GM23338 (cell line): ENCODE measurements around the gene RNH1. TPM values are rescaled to one million over a fixed set of nuclear protein-coding genes. Genes with fewer than 3 reads are reported as not detected.

Experiments used
- ATAC-seq: fragments of 200-7000 bp; cut with Tn5 transposase; 3 replicates; pipeline ENCODE4 v1.9.1; 2020
- DNase-seq: peaks from one replicate; pipeline ENCODE4 v3.0.0-alpha.2; 2015; ENCODE audit warnings: low spot score
- H2AFZ ChIP-seq: fragments of 200-600 bp; sonication (generic); 2 replicates; pipeline ENCODE4 v1.8.0; 2016; ENCODE audit warnings: antibody characterized with exemption, mild to moderate bottlenecking, moderate library complexity
- H3F3A ChIP-seq: fragments of 200-600 bp; sonication (generic); replicated peaks from 2 replicates; pipeline ENCODE4 v1.8.0; 2017; ENCODE audit warnings: antibody characterized with exemption, mixed run types, low read depth
- H3K27ac ChIP-seq: fragments of 200-600 bp; sonication (generic); 2 replicates; pipeline ENCODE4 v1.6.1; 2016; ENCODE audit warnings: low read depth
- H3K27me3 ChIP-seq: fragments of 200-600 bp; sonication (generic); 2 replicates; pipeline ENCODE4 v1.8.0; 2016; ENCODE audit warnings: mild to moderate bottlenecking, mixed run types, moderate library complexity; ENCODE audit not compliant: insufficient read depth
- H3K36me3 ChIP-seq: fragments of 200-600 bp; sonication (generic); 2 replicates; pipeline ENCODE4 v1.8.0; 2016; ENCODE audit warnings: mild to moderate bottlenecking; ENCODE audit not compliant: insufficient read depth
- H3K4me1 ChIP-seq: fragments of 200-600 bp; sonication (generic); 2 replicates; pipeline ENCODE4 v1.8.0; 2016; ENCODE audit warnings: mild to moderate bottlenecking, moderate library complexity; ENCODE audit not compliant: insufficient read depth
- H3K4me2 ChIP-seq: fragments of 200-600 bp; sonication (generic); 2 replicates; pipeline ENCODE4 v1.7.1; 2017; ENCODE audit warnings: mixed run types
- H3K4me3 ChIP-seq: fragments of 200-600 bp; sonication (generic); 2 replicates; pipeline ENCODE4 v1.6.1; 2016; ENCODE audit warnings: mixed run types
- H3K79me2 ChIP-seq: fragments of 200-600 bp; sonication (generic); replicated peaks from 2 replicates; pipeline ENCODE4 v1.8.0; 2017; ENCODE audit warnings: mild to moderate bottlenecking; ENCODE audit not compliant: insufficient read depth
- H3K9me2 ChIP-seq: fragments of 200-600 bp; sonication (generic); 2 replicates; pipeline ENCODE4 v1.8.0; 2017; ENCODE audit not compliant: insufficient read depth
- H4K20me1 ChIP-seq: fragments of 200-600 bp; sonication (generic); replicated peaks from 2 replicates; pipeline ENCODE4 v1.8.0; 2017; ENCODE audit warnings: mild to moderate bottlenecking; ENCODE audit not compliant: insufficient read depth
- H3K27ac Mint-ChIP-seq: 2 replicates; pipeline ENCODE4 v1.8.0; 2020; ENCODE audit warnings: inconsistent platforms, mild to moderate bottlenecking, moderate library complexity, mixed read lengths
- H3K27me3 Mint-ChIP-seq: 3 replicates; pipeline ENCODE4 v1.8.0; 2022; ENCODE audit warnings: low read depth, mild to moderate bottlenecking, moderate library complexity, mixed read lengths, inconsistent platforms; ENCODE audit not compliant: insufficient read depth, poor library complexity
- H3K36me3 Mint-ChIP-seq: 3 replicates; pipeline ENCODE4 v1.8.0; 2021; ENCODE audit warnings: low read depth, mild to moderate bottlenecking, inconsistent platforms, moderate library complexity, mixed read lengths
- H3K4me1 Mint-ChIP-seq: 3 replicates; pipeline ENCODE4 v1.8.0; 2020; ENCODE audit warnings: mild to moderate bottlenecking, inconsistent platforms, mixed read lengths
- H3K4me3 Mint-ChIP-seq: 3 replicates; pipeline ENCODE4 v1.8.0; 2021; ENCODE audit warnings: moderate library complexity, mild to moderate bottlenecking, inconsistent platforms, mixed read lengths
- H3K9me3 Mint-ChIP-seq: 3 replicates; pipeline ENCODE4 v1.8.0; 2020; ENCODE audit warnings: moderate library complexity, mild to moderate bottlenecking, inconsistent platforms, mixed read lengths
- CREB1 ChIP-seq: fragments of 250-450 bp; sonication (Bioruptor Pico); IDR thresholded peaks from 2 replicates; pipeline ENCODE4 v1.5.0; 2020; ENCODE audit warnings: low read depth, mild to moderate bottlenecking, moderate library complexity
- CTCF ChIP-seq, 2 experiments: fragments of 200-600 bp in 1 of 2; sonication (generic) in 1 of 2; conservative IDR thresholded peaks; 2 replicates each; pipeline versions ENCODE4 v1.5.1 to v1.6.1; 2016 to 2017; ENCODE audit warnings: antibody characterized with exemption in 2 of 2, low read depth in 2 of 2, mild to moderate bottlenecking in 2 of 2, moderate library complexity in 1 of 2
- ETS1 ChIP-seq: IDR thresholded peaks from 2 replicates; pipeline ENCODE4 v1.6.1; 2016; ENCODE audit warnings: antibody characterized with exemption
- EZH2 ChIP-seq: fragments of 200-600 bp; sonication (generic); IDR thresholded peaks from one replicate; pipeline ENCODE4 v1.8.0; 2017; ENCODE audit warnings: antibody characterized with exemption, mild to moderate bottlenecking, low read depth; ENCODE audit not compliant: unreplicated experiment
- EZH2phosphoT487 ChIP-seq: fragments of 200-600 bp; sonication (generic); IDR thresholded peaks from one replicate; pipeline ENCODE4 v1.8.1; 2018; ENCODE audit warnings: antibody characterized with exemption; ENCODE audit not compliant: unreplicated experiment
- JUNB ChIP-seq: IDR thresholded peaks from one replicate; pipeline ENCODE4 v1.6.1; 2016; ENCODE audit warnings: antibody characterized with exemption; ENCODE audit not compliant: unreplicated experiment
- NANOG ChIP-seq: IDR thresholded peaks from 2 replicates; pipeline ENCODE4 v1.6.1; 2016; ENCODE audit warnings: antibody characterized with exemption, borderline replicate concordance
- POLR2AphosphoS5 ChIP-seq: IDR thresholded peaks from 2 replicates; pipeline ENCODE4 v1.6.1; 2016; ENCODE audit warnings: antibody characterized with exemption, low read depth
- REST ChIP-seq: IDR thresholded peaks from one replicate; pipeline ENCODE4 v1.6.1; 2018; ENCODE audit warnings: antibody characterized with exemption; ENCODE audit not compliant: unreplicated experiment
- STAT1 ChIP-seq: IDR thresholded peaks from one replicate; pipeline ENCODE4 v1.6.1; 2016; ENCODE audit warnings: antibody characterized with exemption; ENCODE audit not compliant: unreplicated experiment
- ZNF114 ChIP-seq: fragments of 250-450 bp; sonication (Bioruptor Pico); IDR thresholded peaks from 2 replicates; pipeline ENCODE4 v1.5.0; 2020; ENCODE audit warnings: mild to moderate bottlenecking, moderate library complexity
- ZNF331 ChIP-seq: fragments of 250-450 bp; sonication (Bioruptor Pico); IDR thresholded peaks from 2 replicates; pipeline ENCODE4 v1.5.0; 2020; ENCODE audit warnings: low read depth, mild to moderate bottlenecking, moderate library complexity
- ZNF462 ChIP-seq: fragments of 250-450 bp; sonication (Bioruptor Pico); IDR thresholded peaks from 2 replicates; pipeline ENCODE4 v1.5.0; 2020; ENCODE audit warnings: mild to moderate bottlenecking, moderate library complexity
- polyA plus RNA-seq: library from polyadenylated mRNA; unstranded; fragments of >200 nt; fragmentation: Nextera tagmentation; extraction: Ambion mirVana; gene quantifications from 2 replicates; pipeline ENCODE4 v1.2.1, GENCODE V29; 2016
- total RNA-seq: library from RNA; depleted of rRNA; stranded (reverse); fragments of >200 nt; shearing (Covaris generic); gene quantifications from 2 replicates; pipeline ENCODE4 v1.2.3, GENCODE V29; 2014

Gene RNH1
- total and polyA plus RNA-seq, 2 experiments from 2014 or later, result 33.3 to 56.3 TPM

GRCh38 chr11:452916-453527 lies 54.0 kb downstream of the RNH1 start:
- H3K4me1 ChIP-seq, result peaks cover 35% of the 10 kb centered on the region
- Mint-ChIP-seq H3K9me3 (no peaks in the 10 kb centered on the region; the same call in 2 of the 3 replicates), H3K36me3 (peaks cover 37% of the 10 kb centered on the region), H3K4me1 (peaks cover 42% of the 10 kb centered on the region), H3K27me3 (peaks cover 14% of the 10 kb centered on the region), H3K27ac (no peak overlapping the region), H3K4me3 (peak overlapping the region; percentile 27; the same call in 1 of the 3 replicates)
- TF ChIP-seq ZNF331 (CRISPR knock-in tag), result no peak
- TF ChIP-seq EZH2phosphoT487, result no peak
- TF ChIP-seq CREB1 (CRISPR knock-in tag), result no peak
- TF ChIP-seq JUNB, result no peak
- TF ChIP-seq ZNF114 (CRISPR knock-in tag), result no peak
- TF ChIP-seq REST, result no peak
- no peak for TF ChIP-seq ETS1
- no peak for TF ChIP-seq NANOG
- no peak for TF ChIP-seq POLR2AphosphoS5
- no peak for TF ChIP-seq ZNF462 (CRISPR knock-in tag)
- TF ChIP-seq CTCF (conservative IDR thresholded peaks at IDR 0.05; ENCODE audit: low read depth in 2 of 2), result no peak
- TF ChIP-seq STAT1, result no peak
- no peak for TF ChIP-seq EZH2
- H3K4me3 ChIP-seq, result no peak overlapping the region
- H3K36me3 ChIP-seq, result no peaks in the 10 kb centered on the region; the same call in 1 of the 2 replicates
- H3K27ac ChIP-seq, result no peak overlapping the region
- H3K4me2 ChIP-seq, result no peak overlapping the region
- peaks cover 29% of the 10 kb centered on the region for H4K20me1 ChIP-seq
- no peaks in the 10 kb centered on the region for H3K9me2 ChIP-seq
- DNase-seq (no peak), ATAC-seq (no peak)
- peaks cover 77% of the 10 kb centered on the region for H3K79me2 ChIP-seq
- no peak overlapping the region for H2AFZ ChIP-seq
- H3F3A ChIP-seq, result peaks cover 25% of the 10 kb centered on the region
- H3K27me3 ChIP-seq, result no peaks in the 10 kb centered on the region
